GM18519 (cell line): ENCODE data around the gene TMEM247.
"Not testable (repeated sequence)": the region's sequence is repeated elsewhere in the genome, so short reads cannot be mapped to it uniquely, and the experiment has no call there.

Experiments
- ATAC-seq: cut with Tn5 transposase; IDR thresholded peaks from one replicate; pipeline ENCODE4 v1.9.1; 2021; ENCODE audit warnings: mild to moderate bottlenecking, moderate library complexity; ENCODE audit not compliant: unreplicated experiment, low FRiP score

Gene TMEM247

DNA sequence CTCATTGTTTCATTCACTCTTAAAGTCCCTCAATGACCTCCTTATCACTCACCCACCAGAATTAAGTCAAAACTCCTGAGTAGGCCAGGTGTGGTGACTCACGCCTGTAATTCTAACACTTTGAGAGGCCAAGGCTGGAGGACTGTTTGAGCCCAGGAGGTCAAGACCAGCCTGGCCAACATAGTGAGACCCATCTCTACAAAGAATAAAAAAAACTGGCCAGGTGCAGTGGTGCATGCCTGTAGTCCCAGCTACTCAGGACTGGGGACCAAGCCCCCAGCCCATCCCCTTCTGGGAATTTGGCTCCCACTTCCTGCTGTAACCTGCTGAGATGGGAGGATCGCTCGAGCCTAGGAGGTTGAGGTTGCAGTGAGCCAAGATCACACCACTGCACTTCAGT lies 28.9 kb downstream of the TMEM247 start:
- no peak for ATAC-seq

GRCh38 chr2:46508759-46509158 lies 29.4 kb downstream of the TMEM247 start:
- no peak for ATAC-seq

GRCh38 chr2:46509804-46510203 lies 30.4 kb downstream of the TMEM247 start:
- no peak for ATAC-seq

GRCh38 chr2:46510598-46511177 lies 31.3 kb downstream of the TMEM247 start:
- no peak for ATAC-seq

- ATAC-seq: no peak
Measured at GRCh38 chr2:46512185-46512584, 32.8 kb downstream of the TMEM247 start.

DNA sequence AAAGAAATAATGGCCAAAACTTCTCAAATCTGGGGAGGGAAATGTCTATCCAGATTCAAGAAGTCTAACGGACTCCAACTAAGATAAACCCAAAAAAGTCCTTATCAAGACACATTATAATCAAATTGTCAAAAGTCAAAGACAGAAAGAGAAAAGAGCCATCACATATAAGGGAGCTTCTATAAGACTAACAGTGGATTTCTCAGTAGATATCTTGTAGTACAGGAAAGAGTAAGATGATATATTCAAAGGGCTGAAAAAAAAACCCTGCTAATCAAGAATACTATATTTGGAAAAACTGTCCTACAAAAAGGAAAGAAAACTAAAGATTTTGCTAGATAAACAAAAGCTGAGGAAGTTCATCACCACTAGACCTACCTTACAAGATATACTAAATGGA lies 35.4 kb downstream of the TMEM247 start:
- ATAC-seq: no peak

DNA sequence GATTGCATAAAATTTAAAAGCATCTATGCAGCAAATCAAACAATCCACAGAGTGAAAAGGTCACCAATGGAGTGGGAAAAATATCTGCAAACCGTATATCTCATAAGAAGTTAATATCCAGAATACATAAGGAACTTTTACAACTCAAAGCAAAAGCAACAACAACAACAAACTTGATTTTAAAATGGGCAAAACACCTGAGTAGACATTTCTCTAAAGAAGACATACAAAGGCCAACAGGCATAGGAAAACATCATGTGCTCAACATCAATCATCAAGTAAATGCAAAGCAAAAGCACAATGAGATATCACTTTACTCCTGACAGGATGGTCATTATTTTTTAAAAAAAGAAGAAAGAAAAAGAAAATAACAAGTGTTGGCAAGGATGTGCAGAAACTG lies 38.1 kb downstream of the TMEM247 start:
- ATAC-seq: no peak

DNA sequence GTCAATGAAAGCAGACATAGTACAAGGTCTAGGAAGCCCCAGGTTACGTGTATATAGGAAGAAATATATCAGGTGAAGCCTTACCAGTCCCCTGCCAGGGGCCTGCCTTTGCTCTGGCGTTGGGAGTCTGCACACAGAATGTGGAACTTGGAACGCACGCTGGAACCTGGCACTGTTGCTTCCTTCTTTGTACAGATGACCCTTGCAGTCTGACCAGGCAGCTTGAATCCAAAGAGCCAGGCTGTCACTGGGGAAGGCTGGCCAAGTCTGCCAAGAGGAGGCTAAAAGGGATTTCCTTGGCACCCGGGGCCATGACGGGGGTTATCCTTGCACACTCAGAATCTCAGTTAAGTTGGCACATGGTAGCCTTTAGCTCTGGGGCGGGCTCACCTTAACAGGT lies 39.5 kb downstream of the TMEM247 start:
- ATAC-seq: no peak

GRCh38 chr2:46519265-46519664 lies 39.9 kb downstream of the TMEM247 start:
- no peak for ATAC-seq

- no peak for ATAC-seq
Measured at GRCh38 chr2:46520130-46520711, 40.9 kb downstream of the TMEM247 start.

DNA sequence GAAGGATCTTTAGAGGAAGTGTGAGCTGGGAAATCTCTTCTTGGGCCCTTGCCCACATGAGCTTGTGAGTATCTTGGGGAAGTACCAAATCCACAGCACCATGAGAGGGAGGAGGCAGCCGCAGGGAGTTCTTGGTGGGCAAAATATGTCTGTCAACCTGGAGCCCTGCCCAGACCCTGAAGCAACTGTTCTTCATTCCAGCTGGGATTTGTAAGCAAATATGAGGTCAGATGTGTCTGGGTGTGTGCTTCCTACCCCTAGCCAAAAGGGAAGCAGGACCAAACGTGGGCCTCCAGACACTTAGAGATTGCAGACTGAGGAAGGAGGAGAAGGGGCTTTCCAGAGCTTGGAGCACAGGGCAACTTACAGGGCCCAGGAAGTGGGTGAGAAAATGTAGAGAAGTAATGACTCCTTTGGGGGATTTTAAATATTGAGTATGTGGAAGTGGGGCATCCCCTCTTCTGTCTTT lies 41.9 kb downstream of the TMEM247 start:
- ATAC-seq: no peak

DNA sequence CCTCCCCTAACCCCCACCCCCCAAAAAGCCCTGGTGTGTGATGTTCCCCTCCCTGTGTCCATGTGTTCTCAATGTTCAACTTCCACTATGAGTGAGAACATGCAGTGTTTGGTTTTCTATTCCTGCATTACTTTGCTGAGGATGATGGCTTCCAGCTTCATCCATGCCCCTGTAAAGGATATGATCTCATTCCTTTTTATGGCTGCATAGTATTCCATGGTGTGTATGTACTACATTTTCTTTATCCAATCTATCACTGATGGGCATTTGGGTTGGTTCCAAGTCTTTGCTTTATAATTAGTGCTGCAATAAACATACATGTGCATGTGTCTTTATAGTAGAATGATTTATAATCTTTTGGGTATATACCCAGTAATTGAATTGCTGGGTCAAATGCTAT lies 43.0 kb downstream of the TMEM247 start:
- ATAC-seq: not testable (repeated sequence)

GRCh38 chr2:46525522-46526155 lies 46.3 kb downstream of the TMEM247 start:
- ATAC-seq: no peak

- ATAC-seq: no peak
Measured at GRCh38 chr2:46528880-46529279, 49.5 kb downstream of the TMEM247 start.

- ATAC-seq: no peak
Measured at GRCh38 chr2:46530639-46531038, 51.3 kb downstream of the TMEM247 start.

DNA sequence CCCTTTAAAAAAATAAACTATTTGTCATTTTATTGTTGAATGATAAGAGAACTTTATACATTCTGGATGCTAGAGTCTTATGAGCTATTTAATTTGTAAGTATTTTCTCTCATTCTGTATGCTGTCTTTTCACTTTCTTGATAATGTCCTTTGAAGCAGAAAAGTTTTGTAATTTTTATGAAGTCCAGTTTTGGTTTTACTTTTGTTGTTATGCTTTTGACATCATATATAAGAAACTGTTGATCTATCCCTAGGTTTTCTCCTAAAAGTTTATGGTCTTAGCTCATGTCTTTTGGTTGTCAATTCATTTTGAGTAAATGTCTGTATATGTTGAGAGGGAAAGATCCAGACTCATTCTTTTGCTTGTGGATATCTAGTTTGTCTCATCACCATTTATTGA lies 52.5 kb downstream of the TMEM247 start:
- no peak for ATAC-seq
